Measurements from ENCODE around the gene PTP4A1.
"Not testable (repeated sequence)": the region's sequence is repeated elsewhere in the genome, so short reads cannot be mapped to it uniquely, and the experiment has no call there.

The PTP4A1 gene

DNA sequence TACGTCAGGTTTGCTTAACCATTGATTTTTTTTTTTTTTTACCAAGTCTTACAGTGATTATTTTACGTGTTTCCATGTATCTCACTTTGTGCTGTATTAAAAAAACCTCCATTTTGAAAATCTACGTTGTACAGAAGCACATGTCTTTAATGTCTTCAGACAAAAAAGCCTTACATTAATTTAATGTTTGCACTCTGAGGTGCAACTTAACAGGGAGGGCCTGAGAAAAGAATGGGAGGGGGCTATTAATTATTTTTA lies 8.4 kb downstream of the PTP4A1 start:
- H3K4me1 Mint-ChIP-seq: peaks cover 10% of the 10 kb centered on the region
- H3K9me3 Mint-ChIP-seq: no peaks in the 10 kb centered on the region
- TF ChIP-seq, protein P1, sequence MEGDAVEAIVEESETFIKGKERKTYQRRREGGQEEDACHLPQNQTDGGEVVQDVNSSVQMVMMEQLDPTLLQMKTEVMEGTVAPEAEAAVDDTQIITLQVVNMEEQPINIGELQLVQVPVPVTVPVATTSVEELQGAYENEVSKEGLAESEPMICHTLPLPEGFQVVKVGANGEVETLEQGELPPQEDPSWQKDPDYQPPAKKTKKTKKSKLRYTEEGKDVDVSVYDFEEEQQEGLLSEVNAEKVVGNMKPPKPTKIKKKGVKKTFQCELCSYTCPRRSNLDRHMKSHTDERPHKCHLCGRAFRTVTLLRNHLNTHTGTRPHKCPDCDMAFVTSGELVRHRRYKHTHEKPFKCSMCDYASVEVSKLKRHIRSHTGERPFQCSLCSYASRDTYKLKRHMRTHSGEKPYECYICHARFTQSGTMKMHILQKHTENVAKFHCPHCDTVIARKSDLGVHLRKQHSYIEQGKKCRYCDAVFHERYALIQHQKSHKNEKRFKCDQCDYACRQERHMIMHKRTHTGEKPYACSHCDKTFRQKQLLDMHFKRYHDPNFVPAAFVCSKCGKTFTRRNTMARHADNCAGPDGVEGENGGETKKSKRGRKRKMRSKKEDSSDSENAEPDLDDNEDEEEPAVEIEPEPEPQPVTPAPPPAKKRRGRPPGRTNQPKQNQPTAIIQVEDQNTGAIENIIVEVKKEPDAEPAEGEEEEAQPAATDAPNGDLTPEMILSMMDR (IDR thresholded peaks at IDR 0.05): no peak
- no peak overlapping the region for H3K27ac Mint-ChIP-seq
- no peak for DNase-seq
- H3K36me3 Mint-ChIP-seq (ENCODE audit: low read depth): peaks cover 45% of the 10 kb centered on the region
- no peak overlapping the region for H3K4me3 Mint-ChIP-seq
- H3K27me3 Mint-ChIP-seq (ENCODE audit: low read depth, poor library complexity): no peaks in the 10 kb centered on the region

DNA sequence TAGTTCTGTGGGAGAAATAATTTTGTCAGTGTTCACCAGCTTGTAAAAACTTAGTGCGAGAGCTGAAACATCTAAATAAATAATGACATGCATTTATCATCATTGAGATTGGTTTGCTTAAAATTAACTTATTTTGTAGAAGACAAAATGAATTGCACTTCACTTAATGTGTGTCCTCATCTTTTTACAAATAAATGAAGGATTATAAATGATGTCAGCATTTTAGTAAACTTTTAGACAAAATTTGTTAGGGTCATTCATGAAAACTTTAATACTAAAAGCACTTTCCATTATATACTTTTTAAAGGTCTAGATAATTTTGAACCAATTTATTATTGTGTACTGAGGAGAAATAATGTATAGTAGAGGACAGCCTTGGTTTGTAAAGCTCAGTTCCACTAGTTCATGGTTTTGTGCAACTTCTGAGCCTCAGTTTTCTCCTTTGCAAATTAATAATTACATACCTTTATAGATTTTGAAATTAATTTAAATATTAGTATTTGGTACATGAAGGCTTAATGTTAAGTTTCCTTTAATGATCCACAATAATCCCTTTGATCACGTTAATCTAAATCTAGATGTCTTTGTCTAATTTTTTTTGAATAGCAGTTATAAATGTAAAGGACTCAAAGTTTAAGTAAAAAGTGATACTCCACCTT lies 9.2 kb downstream of the PTP4A1 start:
- H3K4me1 Mint-ChIP-seq: peaks cover 1% of the 10 kb centered on the region
- H3K9me3 Mint-ChIP-seq: no peaks in the 10 kb centered on the region
- no peak for DNase-seq
- TF ChIP-seq, protein P1 (IDR thresholded peaks at IDR 0.05): no peak
- H3K27ac Mint-ChIP-seq: no peak overlapping the region
- peaks cover 41% of the 10 kb centered on the region for H3K36me3 Mint-ChIP-seq (ENCODE audit: low read depth)
- no peak overlapping the region for H3K4me3 Mint-ChIP-seq
- no peaks in the 10 kb centered on the region for H3K27me3 Mint-ChIP-seq (ENCODE audit: low read depth, poor library complexity)

DNA sequence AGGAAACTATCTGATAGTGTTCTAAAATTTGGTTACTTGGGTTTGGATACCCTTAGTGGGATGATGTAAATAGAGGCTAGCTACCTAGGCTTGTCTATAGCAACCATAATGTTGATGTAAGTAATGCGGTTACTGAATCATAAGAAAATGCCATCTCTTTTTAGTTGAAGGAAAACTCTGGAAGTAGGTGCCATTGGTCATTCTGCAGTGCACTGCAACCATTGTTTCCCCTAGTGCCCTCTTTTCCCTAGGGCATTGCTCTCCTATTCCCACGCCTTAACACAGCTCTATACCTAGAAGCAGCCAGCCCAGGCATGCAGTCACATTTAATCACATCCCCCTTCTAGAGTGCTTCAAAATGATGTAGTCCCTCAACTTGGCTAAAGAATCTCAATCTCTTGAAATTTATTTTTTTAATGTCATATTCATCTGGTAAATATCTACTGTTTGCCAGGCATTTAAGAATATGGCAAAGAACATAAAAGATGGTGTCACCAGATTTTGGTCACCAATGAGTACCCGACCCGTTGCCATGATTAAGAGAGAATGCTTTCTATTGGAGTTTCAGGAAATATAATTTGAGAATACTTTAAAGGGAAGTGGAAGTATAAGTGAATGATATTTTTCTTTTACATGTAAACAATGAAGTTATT lies 10.4 kb downstream of the PTP4A1 start:
- Mint-ChIP-seq H3K9me3 (no peaks in the 10 kb centered on the region), H3K4me3 (no peak overlapping the region), H3K27ac (no peak overlapping the region), H3K36me3 (ENCODE audit: low read depth) (peaks cover 32% of the 10 kb centered on the region), H3K27me3 (ENCODE audit: low read depth, poor library complexity) (no peaks in the 10 kb centered on the region), H3K4me1 (no peaks in the 10 kb centered on the region)
- TF ChIP-seq, protein P1 (IDR thresholded peaks at IDR 0.05): no peak
- DNase-seq: no peak

DNA sequence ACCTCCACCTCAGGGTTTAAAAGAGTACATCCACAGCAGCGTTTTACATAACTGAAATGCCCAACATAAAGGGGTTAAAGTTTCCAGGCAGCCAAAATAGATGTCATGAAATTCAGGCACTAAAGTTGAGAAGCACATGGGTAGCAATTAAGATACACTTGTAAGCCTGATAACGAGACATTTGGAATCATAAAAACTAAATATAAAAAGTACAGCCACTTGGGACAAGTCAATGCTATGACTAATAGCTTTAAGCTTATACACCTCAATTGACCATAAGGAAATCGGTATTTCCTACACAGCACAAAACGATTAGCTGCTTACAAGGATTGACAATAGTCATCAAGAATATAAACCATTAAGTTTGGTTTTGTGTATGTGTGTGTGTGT lies 11.8 kb downstream of the PTP4A1 start:
- TF ChIP-seq, protein P1 (IDR thresholded peaks at IDR 0.05): no peak

DNA sequence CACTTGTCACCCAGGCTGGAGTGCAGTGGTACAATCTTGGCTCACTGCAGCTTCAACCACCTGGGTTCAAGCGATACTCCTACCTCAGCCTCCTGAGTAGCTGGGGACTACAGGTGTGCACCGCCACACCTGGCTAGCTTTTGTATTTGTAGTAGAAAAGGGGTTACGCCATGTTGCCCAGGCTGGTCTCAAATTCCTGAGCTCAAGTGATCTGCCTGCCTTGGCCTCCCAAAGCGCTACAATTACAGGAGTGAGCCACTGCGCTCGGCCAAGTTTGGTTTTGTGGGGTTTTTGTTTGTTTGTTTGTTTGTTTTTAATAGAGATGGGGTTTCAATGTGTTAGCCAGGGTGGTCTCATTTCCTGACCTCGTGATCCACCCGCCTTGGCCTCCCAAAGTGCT lies 12.3 kb downstream of the PTP4A1 start:
- peaks cover 29% of the 10 kb centered on the region for H3K36me3 Mint-ChIP-seq (ENCODE audit: low read depth)
- no peak overlapping the region for H3K4me3 Mint-ChIP-seq
- H3K9me3 Mint-ChIP-seq: no peaks in the 10 kb centered on the region
- no peaks in the 10 kb centered on the region for H3K4me1 Mint-ChIP-seq
- H3K27me3 Mint-ChIP-seq (ENCODE audit: low read depth, poor library complexity): peaks cover 5% of the 10 kb centered on the region
- no peak for DNase-seq
- H3K27ac Mint-ChIP-seq: no peak overlapping the region
- TF ChIP-seq, protein P1 (IDR thresholded peaks at IDR 0.05): no peak

More for the DNA sequence above, 11.8 kb downstream of the PTP4A1 start:
- Mint-ChIP-seq H3K27ac (peak overlapping the region; percentile 85), H3K4me3 (no peak overlapping the region), H3K9me3 (no peaks in the 10 kb centered on the region), H3K4me1 (no peaks in the 10 kb centered on the region), H3K27me3 (ENCODE audit: low read depth, poor library complexity) (peaks cover 5% of the 10 kb centered on the region), H3K36me3 (ENCODE audit: low read depth) (peaks cover 32% of the 10 kb centered on the region)
- no peak for DNase-seq

DNA sequence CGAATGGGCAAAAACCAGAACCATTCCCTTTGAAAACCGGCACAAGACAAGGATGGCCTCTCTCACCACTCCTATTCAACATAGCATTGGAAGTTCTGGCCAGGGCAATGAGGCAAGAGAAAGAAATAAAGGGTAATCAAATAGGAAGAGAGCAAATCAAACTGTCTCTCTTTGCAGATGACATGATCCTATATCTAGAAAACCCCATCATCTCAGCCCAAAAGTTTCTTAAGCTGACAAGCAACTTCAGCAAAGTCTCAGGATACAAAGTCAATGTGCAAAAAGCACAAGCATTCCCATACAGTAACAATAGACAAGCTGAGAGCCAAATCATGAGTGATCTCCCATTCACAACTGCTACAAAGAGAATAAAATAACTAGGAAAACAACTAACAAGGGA lies 13.4 kb downstream of the PTP4A1 start:
- H3K4me1 Mint-ChIP-seq; H3K4me3 Mint-ChIP-seq; H3K9me3 Mint-ChIP-seq; H3K27me3 Mint-ChIP-seq (ENCODE audit: low read depth, poor library complexity); DNase-seq; H3K27ac Mint-ChIP-seq: not testable (repeated sequence)
- peaks cover 19% of the 10 kb centered on the region for H3K36me3 Mint-ChIP-seq (ENCODE audit: low read depth)

Data from nephron progenitor cell (in vitro differentiated cells).